Lower leg skin (tissue), 3 donors: Measurements from ENCODE around the gene NPAS3.

Experiments
- CTCF ChIP-seq, 3 donors: fragments of 450-650 bp; IDR thresholded peaks; one replicate each; pipeline ENCODE4 v1.5.1; 2016; ENCODE audit warnings: antibody characterized with exemption in 3 of 3, mild to moderate bottlenecking in 3 of 3, moderate library complexity in 2 of 3
- POLR2A ChIP-seq, 2 donors: fragments of 450-650 bp; IDR thresholded peaks; one replicate each; pipeline ENCODE4 v1.6.1; 2016 to 2017; ENCODE audit warnings: antibody characterized with exemption in 2 of 2, mild to moderate bottlenecking in 1 of 2, moderate library complexity in 1 of 2

- TF ChIP-seq CTCF (IDR thresholded peaks at IDR 0.05) (no peak), POLR2A (IDR thresholded peaks at IDR 0.05) (no peak)
Observed at GRCh38 chr14:32941668-32942065, 3.0 kb downstream of the NPAS3 start.
